H1 (cell line): ENCODE measurements around the gene EXD3.

Experiments
- RAD21 ChIP-seq, 2 experiments: IDR thresholded peaks in 1 of 2; conservative IDR thresholded peaks in 1 of 2; 2 replicates each; pipeline ENCODE4 v1.6.1; 2011; ENCODE audit warnings: low read depth in 2 of 2, low read length in 2 of 2, improper control_type of control experiment in 1 of 2, inconsistent platforms in 1 of 2, mild to moderate bottlenecking in 1 of 2, moderate library complexity in 1 of 2
- SRF ChIP-seq: IDR thresholded peaks from 2 replicates; pipeline ENCODE4 v1.6.1; 2011; ENCODE audit warnings: mild to moderate bottlenecking, low read depth, low read length, moderate library complexity
- SUZ12 ChIP-seq: fragments of 200-600 bp; sonication (generic); IDR thresholded peaks from 2 replicates; pipeline ENCODE4 v1.6.1; 2012; ENCODE audit warnings: mild to moderate bottlenecking, inconsistent platforms, low read length, moderate library complexity, mixed read lengths
- TF ChIP-seq, protein P1 (sequence below), 3 experiments: IDR thresholded peaks; 1 replicate in 2 of 3; 2 replicates in 1 of 3; pipeline versions ENCODE4 v1.5.1 to v1.6.1; 2011; ENCODE audit warnings: low read length in 3 of 3, mild to moderate bottlenecking in 3 of 3, inconsistent platforms in 2 of 3, low read depth in 1 of 3, moderate library complexity in 1 of 3; ENCODE audit not compliant: insufficient read depth in 1 of 3; ENCODE audit errors: control extremely low read depth in 1 of 3

DNA sequence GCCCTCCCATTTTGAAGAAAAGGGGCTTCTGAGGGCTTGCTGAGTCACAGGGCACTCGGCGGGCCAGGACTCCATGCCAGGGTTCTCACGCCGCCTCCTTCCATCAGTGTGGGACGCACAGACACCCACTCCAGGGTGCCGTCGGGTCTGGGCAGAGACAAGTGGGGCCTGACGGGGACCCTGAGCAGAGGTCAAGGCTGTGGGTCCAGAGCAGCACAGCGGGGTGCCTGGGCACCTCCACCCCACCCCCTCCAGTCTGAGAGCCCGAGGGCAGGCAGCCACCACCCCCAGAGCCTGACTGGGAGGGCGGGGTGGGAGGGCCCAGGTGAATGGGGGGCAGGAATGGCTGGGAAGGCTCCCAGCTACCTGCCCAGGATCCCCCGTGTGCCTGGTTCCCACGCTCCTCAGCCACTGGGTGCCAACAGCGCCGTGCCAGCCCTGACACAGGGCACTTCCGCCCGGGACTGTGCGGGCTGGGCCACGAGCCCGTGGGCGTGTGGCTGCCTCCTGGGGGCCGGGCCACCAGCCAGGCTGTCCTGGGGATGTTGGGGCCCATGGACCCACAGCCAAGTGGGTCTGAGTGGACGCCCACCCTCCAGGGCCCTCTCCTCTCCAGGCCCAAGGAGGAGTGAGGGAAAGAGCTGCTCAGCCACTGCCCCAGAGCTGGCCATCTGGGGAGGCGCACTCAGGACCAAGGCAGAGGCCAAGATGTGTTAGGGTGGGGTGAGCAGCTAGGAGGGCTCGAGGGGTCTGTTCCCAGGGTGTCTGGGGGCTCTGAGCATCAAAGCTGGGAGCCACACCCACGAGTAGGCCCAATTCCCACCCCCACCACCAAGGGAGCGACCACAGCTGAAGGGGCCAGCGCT is 110.7 kb downstream of the EXD3 start:
- TF ChIP-seq RAD21 (IDR thresholded peaks at IDR 0.05 in 1 of 2, conservative IDR thresholded peaks at IDR 0.05 in 1 of 2; ENCODE audit: low read depth in 2 of 2, low read length in 2 of 2) (no peak), SRF (no peak), SUZ12 (no peak)
- TF ChIP-seq, protein P1, sequence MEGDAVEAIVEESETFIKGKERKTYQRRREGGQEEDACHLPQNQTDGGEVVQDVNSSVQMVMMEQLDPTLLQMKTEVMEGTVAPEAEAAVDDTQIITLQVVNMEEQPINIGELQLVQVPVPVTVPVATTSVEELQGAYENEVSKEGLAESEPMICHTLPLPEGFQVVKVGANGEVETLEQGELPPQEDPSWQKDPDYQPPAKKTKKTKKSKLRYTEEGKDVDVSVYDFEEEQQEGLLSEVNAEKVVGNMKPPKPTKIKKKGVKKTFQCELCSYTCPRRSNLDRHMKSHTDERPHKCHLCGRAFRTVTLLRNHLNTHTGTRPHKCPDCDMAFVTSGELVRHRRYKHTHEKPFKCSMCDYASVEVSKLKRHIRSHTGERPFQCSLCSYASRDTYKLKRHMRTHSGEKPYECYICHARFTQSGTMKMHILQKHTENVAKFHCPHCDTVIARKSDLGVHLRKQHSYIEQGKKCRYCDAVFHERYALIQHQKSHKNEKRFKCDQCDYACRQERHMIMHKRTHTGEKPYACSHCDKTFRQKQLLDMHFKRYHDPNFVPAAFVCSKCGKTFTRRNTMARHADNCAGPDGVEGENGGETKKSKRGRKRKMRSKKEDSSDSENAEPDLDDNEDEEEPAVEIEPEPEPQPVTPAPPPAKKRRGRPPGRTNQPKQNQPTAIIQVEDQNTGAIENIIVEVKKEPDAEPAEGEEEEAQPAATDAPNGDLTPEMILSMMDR (IDR thresholded peaks at IDR 0.05; ENCODE audit: control extremely low read depth in 1 of 3, insufficient read depth in 1 of 3, low read depth in 1 of 3, low read length in 3 of 3), result no peak
